ENCODE measurements around the gene PEX6. TPM values are rescaled to one million over a fixed set of nuclear protein-coding genes. Genes with fewer than 3 reads are reported as not detected.

PEX6 gene
- total and polyA plus RNA-seq, 2 of the 13 experiments (the other 11 are each of a cell fraction or from before 2014, with no cell fraction given): 5.1 to 6.7 TPM

DNA sequence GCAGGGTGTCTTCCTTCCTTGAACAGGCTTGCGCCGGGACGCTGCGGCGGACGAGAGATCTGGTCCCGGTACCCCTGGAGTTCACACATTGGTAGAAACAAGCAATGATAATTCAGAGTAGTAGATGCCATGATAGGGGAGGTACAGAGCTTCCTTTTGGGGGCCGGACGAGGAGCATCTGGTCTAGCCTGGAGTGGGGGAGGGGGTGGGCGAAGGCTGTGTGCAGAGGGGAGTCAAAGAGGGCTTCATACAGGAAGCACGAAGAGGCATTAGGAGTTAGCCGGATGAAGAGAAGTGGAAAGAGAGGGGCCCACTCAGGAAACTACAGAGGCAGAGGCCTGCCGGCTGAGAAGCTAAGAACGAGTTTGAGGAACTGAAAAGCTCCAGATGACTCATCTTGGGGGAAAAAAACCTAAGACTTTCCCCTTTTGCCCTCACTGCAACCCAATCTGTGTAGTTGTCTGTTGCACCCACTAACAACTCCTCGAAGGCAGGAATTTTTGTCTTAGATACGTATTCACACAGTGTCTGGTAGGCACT, 49.1 kb downstream of the PEX6 start (continued):
- TF ChIP-seq, protein P1, sequence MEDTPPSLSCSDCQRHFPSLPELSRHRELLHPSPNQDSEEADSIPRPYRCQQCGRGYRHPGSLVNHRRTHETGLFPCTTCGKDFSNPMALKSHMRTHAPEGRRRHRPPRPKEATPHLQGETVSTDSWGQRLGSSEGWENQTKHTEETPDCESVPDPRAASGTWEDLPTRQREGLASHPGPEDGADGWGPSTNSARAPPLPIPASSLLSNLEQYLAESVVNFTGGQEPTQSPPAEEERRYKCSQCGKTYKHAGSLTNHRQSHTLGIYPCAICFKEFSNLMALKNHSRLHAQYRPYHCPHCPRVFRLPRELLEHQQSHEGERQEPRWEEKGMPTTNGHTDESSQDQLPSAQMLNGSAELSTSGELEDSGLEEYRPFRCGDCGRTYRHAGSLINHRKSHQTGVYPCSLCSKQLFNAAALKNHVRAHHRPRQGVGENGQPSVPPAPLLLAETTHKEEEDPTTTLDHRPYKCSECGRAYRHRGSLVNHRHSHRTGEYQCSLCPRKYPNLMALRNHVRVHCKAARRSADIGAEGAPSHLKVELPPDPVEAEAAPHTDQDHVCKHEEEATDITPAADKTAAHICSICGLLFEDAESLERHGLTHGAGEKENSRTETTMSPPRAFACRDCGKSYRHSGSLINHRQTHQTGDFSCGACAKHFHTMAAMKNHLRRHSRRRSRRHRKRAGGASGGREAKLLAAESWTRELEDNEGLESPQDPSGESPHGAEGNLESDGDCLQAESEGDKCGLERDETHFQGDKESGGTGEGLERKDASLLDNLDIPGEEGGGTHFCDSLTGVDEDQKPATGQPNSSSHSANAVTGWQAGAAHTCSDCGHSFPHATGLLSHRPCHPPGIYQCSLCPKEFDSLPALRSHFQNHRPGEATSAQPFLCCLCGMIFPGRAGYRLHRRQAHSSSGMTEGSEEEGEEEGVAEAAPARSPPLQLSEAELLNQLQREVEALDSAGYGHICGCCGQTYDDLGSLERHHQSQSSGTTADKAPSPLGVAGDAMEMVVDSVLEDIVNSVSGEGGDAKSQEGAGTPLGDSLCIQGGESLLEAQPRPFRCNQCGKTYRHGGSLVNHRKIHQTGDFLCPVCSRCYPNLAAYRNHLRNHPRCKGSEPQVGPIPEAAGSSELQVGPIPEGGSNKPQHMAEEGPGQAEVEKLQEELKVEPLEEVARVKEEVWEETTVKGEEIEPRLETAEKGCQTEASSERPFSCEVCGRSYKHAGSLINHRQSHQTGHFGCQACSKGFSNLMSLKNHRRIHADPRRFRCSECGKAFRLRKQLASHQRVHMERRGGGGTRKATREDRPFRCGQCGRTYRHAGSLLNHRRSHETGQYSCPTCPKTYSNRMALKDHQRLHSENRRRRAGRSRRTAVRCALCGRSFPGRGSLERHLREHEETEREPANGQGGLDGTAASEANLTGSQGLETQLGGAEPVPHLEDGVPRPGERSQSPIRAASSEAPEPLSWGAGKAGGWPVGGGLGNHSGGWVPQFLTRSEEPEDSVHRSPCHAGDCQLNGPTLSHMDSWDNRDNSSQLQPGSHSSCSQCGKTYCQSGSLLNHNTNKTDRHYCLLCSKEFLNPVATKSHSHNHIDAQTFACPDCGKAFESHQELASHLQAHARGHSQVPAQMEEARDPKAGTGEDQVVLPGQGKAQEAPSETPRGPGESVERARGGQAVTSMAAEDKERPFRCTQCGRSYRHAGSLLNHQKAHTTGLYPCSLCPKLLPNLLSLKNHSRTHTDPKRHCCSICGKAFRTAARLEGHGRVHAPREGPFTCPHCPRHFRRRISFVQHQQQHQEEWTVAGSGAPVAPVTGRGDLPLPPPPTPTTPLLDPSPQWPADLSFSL (CRISPR knock-in tag; IDR thresholded peaks at IDR 0.05): no peak
- 0 out of 2 replicates have a peak, but pooled peaks have one; percentile 2 for TF ChIP-seq ZNF552 (CRISPR knock-in tag; IDR thresholded peaks at IDR 0.05; ENCODE audit: borderline replicate concordance)
- peak; percentile 62; the same call in 1 of the 2 replicates for TF ChIP-seq ZNF598 (CRISPR knock-in tag; IDR thresholded peaks at IDR 0.05; ENCODE audit: borderline replicate concordance)
- TF ChIP-seq, protein P2, sequence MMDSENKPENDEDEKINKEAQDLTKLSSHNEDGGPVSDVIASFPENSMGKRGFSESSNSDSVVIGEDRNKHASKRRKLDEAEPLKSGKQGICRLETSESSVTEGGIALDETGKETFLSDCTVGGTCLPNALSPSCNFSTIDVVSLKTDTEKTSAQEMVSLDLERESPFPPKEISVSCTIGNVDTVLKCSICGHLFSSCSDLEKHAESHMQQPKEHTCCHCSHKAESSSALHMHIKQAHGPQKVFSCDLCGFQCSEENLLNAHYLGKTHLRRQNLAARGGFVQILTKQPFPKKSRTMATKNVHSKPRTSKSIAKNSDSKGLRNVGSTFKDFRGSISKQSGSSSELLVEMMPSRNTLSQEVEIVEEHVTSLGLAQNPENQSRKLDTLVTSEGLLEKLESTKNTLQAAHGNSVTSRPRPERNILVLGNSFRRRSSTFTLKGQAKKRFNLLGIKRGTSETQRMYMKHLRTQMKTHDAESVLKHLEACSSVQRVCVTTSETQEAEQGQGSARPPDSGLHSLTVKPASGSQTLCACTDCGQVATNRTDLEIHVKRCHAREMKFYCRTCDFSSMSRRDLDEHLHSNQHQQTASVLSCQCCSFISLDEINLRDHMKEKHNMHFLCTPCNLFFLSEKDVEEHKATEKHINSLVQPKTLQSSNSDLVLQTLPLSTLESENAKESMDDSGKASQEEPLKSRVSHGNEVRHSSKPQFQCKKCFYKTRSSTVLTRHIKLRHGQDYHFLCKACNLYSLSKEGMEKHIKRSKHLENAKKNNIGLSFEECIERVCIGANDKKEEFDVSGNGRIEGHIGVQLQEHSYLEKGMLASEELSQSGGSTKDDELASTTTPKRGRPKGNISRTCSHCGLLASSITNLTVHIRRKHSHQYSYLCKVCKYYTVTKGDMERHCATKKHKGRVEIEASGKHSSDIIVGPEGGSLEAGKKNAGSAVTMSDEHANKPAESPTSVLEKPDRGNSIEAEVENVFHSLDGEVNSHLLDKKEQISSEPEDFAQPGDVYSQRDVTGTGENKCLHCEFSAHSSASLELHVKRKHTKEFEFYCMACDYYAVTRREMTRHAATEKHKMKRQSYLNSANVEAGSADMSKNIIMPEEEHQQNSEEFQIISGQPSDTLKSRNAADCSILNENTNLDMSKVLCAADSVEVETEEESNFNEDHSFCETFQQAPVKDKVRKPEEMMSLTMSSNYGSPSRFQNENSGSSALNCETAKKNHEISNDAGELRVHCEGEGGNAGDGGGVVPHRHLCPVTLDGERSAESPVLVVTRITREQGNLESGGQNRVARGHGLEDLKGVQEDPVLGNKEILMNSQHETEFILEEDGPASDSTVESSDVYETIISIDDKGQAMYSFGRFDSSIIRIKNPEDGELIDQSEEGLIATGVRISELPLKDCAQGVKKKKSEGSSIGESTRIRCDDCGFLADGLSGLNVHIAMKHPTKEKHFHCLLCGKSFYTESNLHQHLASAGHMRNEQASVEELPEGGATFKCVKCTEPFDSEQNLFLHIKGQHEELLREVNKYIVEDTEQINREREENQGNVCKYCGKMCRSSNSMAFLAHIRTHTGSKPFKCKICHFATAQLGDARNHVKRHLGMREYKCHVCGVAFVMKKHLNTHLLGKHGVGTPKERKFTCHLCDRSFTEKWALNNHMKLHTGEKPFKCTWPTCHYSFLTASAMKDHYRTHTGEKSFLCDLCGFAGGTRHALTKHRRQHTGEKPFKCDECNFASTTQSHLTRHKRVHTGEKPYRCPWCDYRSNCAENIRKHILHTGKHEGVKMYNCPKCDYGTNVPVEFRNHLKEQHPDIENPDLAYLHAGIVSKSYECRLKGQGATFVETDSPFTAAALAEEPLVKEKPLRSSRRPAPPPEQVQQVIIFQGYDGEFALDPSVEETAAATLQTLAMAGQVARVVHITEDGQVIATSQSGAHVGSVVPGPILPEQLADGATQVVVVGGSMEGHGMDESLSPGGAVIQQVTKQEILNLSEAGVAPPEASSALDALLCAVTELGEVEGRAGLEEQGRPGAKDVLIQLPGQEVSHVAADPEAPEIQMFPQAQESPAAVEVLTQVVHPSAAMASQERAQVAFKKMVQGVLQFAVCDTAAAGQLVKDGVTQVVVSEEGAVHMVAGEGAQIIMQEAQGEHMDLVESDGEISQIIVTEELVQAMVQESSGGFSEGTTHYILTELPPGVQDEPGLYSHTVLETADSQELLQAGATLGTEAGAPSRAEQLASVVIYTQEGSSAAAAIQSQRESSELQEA (CRISPR knock-in tag; IDR thresholded peaks at IDR 0.05; ENCODE audit: not compliant biosample characterization): peak; percentile 33
- no peak for TF ChIP-seq ZNF138 (CRISPR knock-in tag; IDR thresholded peaks at IDR 0.05; ENCODE audit: low read depth)
- TF ChIP-seq KLF11 (CRISPR knock-in tag; IDR thresholded peaks at IDR 0.05): no peak
- no peak for TF ChIP-seq CEBPB (IDR thresholded peaks at IDR 0.05; ENCODE audit: borderline replicate concordance, low read depth, low read length)
- no peak for TF ChIP-seq CBX5 (CRISPR knock-in tag; IDR thresholded peaks at IDR 0.05; ENCODE audit: borderline replicate concordance)
- TF ChIP-seq, protein P3, sequence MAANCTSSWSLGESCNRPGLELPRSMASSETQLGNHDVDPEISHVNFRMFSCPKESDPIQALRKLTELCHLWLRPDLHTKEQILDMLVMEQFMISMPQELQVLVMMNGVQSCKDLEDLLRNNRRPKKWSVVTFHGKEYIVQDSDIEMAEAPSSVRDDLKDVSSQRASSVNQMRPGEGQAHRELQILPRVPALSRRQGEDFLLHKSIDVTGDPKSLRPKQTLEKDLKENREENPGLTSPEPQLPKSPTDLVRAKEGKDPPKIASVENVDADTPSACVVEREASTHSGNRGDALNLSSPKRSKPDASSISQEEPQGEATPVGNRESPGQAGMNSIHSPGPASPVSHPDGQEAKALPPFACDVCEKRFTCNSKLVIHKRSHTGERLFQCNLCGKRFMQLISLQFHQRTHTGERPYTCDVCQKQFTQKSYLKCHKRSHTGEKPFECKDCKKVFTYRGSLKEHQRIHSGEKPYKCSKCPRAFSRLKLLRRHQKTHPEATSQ (CRISPR knock-in tag; IDR thresholded peaks at IDR 0.05; ENCODE audit: borderline replicate concordance): no peak
- TF ChIP-seq TEAD3 (CRISPR knock-in tag; optimal IDR thresholded peaks at IDR 0.05; ENCODE audit: borderline replicate concordance): no peak
- TF ChIP-seq ZSCAN22 (CRISPR knock-in tag; IDR thresholded peaks at IDR 0.05): no peak
- TF ChIP-seq ZNF20 (CRISPR knock-in tag; IDR thresholded peaks at IDR 0.05): 0 out of 2 replicates have a peak, but pooled peaks have one; percentile 2
- TF ChIP-seq KDM2A (CRISPR knock-in tag; IDR thresholded peaks at IDR 0.05; ENCODE audit: borderline replicate concordance, low read depth): no peak

Measured in HepG2 (cell line).